ENCODE results near the gene CDH11. TPM values are rescaled to one million over a fixed set of nuclear protein-coding genes. Genes with fewer than 3 reads are reported as not detected.
A peak's percentile ranks its signal among the peaks of the same experiment; 100 is the strongest.

CDH11 gene, protein sequence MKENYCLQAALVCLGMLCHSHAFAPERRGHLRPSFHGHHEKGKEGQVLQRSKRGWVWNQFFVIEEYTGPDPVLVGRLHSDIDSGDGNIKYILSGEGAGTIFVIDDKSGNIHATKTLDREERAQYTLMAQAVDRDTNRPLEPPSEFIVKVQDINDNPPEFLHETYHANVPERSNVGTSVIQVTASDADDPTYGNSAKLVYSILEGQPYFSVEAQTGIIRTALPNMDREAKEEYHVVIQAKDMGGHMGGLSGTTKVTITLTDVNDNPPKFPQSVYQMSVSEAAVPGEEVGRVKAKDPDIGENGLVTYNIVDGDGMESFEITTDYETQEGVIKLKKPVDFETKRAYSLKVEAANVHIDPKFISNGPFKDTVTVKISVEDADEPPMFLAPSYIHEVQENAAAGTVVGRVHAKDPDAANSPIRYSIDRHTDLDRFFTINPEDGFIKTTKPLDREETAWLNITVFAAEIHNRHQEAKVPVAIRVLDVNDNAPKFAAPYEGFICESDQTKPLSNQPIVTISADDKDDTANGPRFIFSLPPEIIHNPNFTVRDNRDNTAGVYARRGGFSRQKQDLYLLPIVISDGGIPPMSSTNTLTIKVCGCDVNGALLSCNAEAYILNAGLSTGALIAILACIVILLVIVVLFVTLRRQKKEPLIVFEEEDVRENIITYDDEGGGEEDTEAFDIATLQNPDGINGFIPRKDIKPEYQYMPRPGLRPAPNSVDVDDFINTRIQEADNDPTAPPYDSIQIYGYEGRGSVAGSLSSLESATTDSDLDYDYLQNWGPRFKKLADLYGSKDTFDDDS
- total RNA-seq = 100 to 1,000 TPM in 2 of 5 donors, 10 to 100 TPM in 2, 1 to 10 TPM in 1; 4.1 to 171 (median 81.7) TPM
- 1 to 10 TPM; 2.2 to 6.9 (median 4.9) TPM for polyA plus RNA-seq
- long read RNA-seq, donor 1, full-length matches to known transcripts = 4 of 4 reads
- long read RNA-seq, donor 1, partial matches to known transcripts = 0 of 4 reads
- long read RNA-seq, donor 1, other reads (novel, unspliced or antisense) = 0 of 4 reads
- long read RNA-seq, donor 2, full-length matches to known transcripts = 5 of 10 reads
- long read RNA-seq, donor 2, partial matches to known transcripts = 5 of 10 reads
- long read RNA-seq, donor 2, other reads (novel, unspliced or antisense) = 0 of 10 reads
- long read RNA-seq, donor 3, full-length matches to known transcripts = 10 of 10 reads
- long read RNA-seq, donor 3, partial matches to known transcripts = 0 of 10 reads
- long read RNA-seq, donor 3, other reads (novel, unspliced or antisense) = 0 of 10 reads
- long read RNA-seq, donor 4, full-length matches to known transcripts = 2 of 2 reads
- long read RNA-seq, donor 4, partial matches to known transcripts = 0 of 2 reads
- long read RNA-seq, donor 4, other reads (novel, unspliced or antisense) = 0 of 2 reads
- long read RNA-seq, donor 5, full-length matches to known transcripts = 13 of 13 reads
- long read RNA-seq, donor 5, partial matches to known transcripts = 0 of 13 reads
- long read RNA-seq, donor 5, other reads (novel, unspliced or antisense) = 0 of 13 reads
- long read RNA-seq, donor 6, full-length matches to known transcripts = 4 of 4 reads
- long read RNA-seq, donor 6, partial matches to known transcripts = 0 of 4 reads
- long read RNA-seq, donor 6, other reads (novel, unspliced or antisense) = 0 of 4 reads
- long read RNA-seq, donor 7, full-length matches to known transcripts = 14 of 14 reads
- long read RNA-seq, donor 7, partial matches to known transcripts = 0 of 14 reads
- long read RNA-seq, donor 7, other reads (novel, unspliced or antisense) = 0 of 14 reads
- long read RNA-seq, donor 8, full-length matches to known transcripts = 5 of 5 reads
- long read RNA-seq, donor 8, partial matches to known transcripts = 0 of 5 reads
- long read RNA-seq, donor 8, other reads (novel, unspliced or antisense) = 0 of 5 reads
- long read RNA-seq, donor 9, full-length matches to known transcripts = 8 of 8 reads
- long read RNA-seq, donor 9, partial matches to known transcripts = 0 of 8 reads
- long read RNA-seq, donor 9, other reads (novel, unspliced or antisense) = 0 of 8 reads
- long read RNA-seq, donor 10, full-length matches to known transcripts = 1 of 1 reads
- long read RNA-seq, donor 10, partial matches to known transcripts = 0 of 1 reads
- long read RNA-seq, donor 10, other reads (novel, unspliced or antisense) = 0 of 1 reads

DNA sequence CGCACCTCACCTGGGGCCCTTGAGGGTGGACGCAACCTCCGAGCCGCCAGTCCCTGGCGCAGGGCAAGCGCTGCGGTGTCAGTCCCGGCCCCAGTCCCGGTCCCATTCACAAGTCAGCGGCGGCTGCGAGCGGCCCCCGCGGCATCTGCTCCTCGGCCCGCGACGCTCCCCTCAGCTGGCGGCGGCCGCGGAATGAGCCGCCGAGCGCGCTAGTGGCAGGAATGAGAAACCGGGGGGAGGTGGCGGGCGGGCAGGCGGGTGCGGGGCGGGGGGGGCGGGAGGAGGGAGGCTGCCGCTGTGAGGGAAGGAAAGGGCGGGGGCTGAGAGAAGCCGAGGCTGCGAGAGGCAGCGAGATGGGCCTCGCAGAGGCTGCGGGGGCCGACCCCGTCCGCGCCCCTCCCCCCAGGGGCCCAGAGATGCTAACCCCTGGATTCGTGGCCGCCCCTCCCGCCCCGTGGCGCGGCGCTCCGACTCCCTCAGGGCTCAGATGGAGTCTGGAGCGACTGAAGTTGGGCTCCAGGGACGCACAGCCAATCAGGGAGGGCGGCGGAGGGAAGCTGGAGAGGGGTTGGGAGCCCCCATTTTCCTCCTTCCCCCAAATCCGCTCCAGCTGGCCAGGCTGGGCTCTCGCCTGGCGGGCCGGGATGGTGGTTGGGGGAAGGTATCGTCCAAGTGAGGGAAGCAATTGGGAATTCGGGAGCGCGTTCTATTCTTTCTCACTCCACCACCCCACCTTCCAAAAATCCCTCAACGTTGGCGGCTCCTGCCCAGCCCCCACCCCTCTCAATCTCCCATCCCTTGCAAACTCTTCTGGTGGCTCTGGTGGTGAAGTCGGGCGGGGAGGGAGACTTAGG is at the start of gene CDH11:
Gene CDH11 (minus strand): TSS at position 194 of the 854 bp plus-strand sequence. CDS start 117,194 bp downstream, outside the sequence.
- Histone ChIP-seq H3K36me3 (no peaks in the 10 kb centered on the region), H3K27me3 (peaks cover 0 to 57% (median 34%) of the 10 kb centered on the region in 3 donors), H3K4me3 (peak within 1 kb of the TSS; percentile 58 to 67 (median 60)), H3K9me3 (no peaks in the 10 kb centered on the region), H3K27ac (peak within 1 kb of the TSS; percentile 73 to 92 (median 90)), H3K4me1 (peaks cover 0 to 69% (median 46%) of the 10 kb centered on the region in 4 donors)
- intact Hi-C loops (cut with DNase I; ENCODE audit: low total_unique reads) = no loop called here
- peak; percentile 25 to 90 for DNase-seq
- 1 to 4% (median 3%) methylated on average over 26 to 69 of the region's 69 CpGs for WGBS, 5 donors
- peak in 1 of 3 donors; percentile 71 for TF ChIP-seq POLR2AphosphoS5 (IDR thresholded peaks at IDR 0.05)
- TF ChIP-seq, protein P1, sequence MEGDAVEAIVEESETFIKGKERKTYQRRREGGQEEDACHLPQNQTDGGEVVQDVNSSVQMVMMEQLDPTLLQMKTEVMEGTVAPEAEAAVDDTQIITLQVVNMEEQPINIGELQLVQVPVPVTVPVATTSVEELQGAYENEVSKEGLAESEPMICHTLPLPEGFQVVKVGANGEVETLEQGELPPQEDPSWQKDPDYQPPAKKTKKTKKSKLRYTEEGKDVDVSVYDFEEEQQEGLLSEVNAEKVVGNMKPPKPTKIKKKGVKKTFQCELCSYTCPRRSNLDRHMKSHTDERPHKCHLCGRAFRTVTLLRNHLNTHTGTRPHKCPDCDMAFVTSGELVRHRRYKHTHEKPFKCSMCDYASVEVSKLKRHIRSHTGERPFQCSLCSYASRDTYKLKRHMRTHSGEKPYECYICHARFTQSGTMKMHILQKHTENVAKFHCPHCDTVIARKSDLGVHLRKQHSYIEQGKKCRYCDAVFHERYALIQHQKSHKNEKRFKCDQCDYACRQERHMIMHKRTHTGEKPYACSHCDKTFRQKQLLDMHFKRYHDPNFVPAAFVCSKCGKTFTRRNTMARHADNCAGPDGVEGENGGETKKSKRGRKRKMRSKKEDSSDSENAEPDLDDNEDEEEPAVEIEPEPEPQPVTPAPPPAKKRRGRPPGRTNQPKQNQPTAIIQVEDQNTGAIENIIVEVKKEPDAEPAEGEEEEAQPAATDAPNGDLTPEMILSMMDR (IDR thresholded peaks at IDR 0.05) = peak in 3 of 7 experiments; percentile 19 to 50 (median 32)
- no peak for TF ChIP-seq POLR2A (IDR thresholded peaks at IDR 0.05)
- no peak for TF ChIP-seq EP300 (IDR thresholded peaks at IDR 0.05)

DNA sequence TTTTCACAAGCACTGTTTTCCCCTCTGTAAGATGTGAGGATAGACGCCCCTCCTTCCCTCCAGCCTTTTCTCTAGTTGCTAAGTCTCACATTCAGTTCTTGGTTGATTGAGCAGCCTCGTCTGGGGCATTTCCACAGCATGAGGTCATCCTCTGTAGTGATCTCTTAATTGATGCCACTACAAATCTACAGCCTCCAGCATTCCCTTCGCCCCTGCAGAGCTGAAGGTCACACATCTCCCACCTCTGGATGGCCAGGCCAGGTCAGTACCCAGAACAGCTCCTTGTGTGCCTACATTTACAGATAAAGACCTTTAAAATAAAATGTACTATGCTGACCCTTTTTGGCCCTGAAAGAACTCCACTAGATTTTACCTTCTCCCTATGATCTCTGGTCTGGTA is 32.5 kb upstream of the CDH11 start:
- H3K27ac ChIP-seq = no peak overlapping the region
- 22 to 48% (median 39%) methylated on average over 3 of the region's 3 CpGs for WGBS, 5 donors
- no peak for TF ChIP-seq POLR2A (IDR thresholded peaks at IDR 0.05)
- no peak for TF ChIP-seq POLR2AphosphoS5 (IDR thresholded peaks at IDR 0.05)
- TF ChIP-seq, protein P1 (IDR thresholded peaks at IDR 0.05) = no peak
- no peak for TF ChIP-seq EP300 (IDR thresholded peaks at IDR 0.05)
- no peaks in the 10 kb centered on the region for H3K36me3 ChIP-seq
- no peaks in the 10 kb centered on the region for H3K4me1 ChIP-seq
- intact Hi-C loops (cut with DNase I; ENCODE audit: low total_unique reads) = no loop called here
- no peak for DNase-seq
- H3K4me3 ChIP-seq = no peak overlapping the region
- no peaks in the 10 kb centered on the region for H3K27me3 ChIP-seq
- H3K9me3 ChIP-seq = no peaks in the 10 kb centered on the region

All from stomach (tissue), 19 donors.